Activated naive CD8-positive, alpha-beta T cell (primary cell): Measurements from ENCODE around the gene FMN2.
A peak's percentile ranks its signal among the peaks of the same experiment; 100 is the strongest.

Experiments used
- H3K27ac Mint-ChIP-seq: one replicate; pipeline ENCODE4 v1.8.0; 2021; ENCODE audit warnings: mixed read lengths
- H3K27me3 Mint-ChIP-seq: one replicate; pipeline ENCODE4 v1.8.0; 2021; ENCODE audit warnings: mixed read lengths
- H3K36me3 Mint-ChIP-seq: one replicate; pipeline ENCODE4 v1.8.0; 2021; ENCODE audit warnings: mixed read lengths
- H3K4me1 Mint-ChIP-seq: one replicate; pipeline ENCODE4 v1.8.0; 2021; ENCODE audit warnings: low read depth, mixed read lengths
- H3K4me3 Mint-ChIP-seq: one replicate; pipeline ENCODE4 v1.8.0; 2021; ENCODE audit warnings: mild to moderate bottlenecking, mixed read lengths
- H3K9me3 Mint-ChIP-seq: one replicate; pipeline ENCODE4 v1.8.0; 2021; ENCODE audit warnings: low read depth, mixed read lengths

FMN2 gene

GRCh38 chr1:240466509-240466908 lies 374.8 kb downstream of the FMN2 start:
- H3K4me1 Mint-ChIP-seq = peaks cover 5% of the 10 kb centered on the region

GRCh38 chr1:240467895-240468294 lies 376.2 kb downstream of the FMN2 start:
- Mint-ChIP-seq H3K27ac (no peak overlapping the region), H3K4me3 (no peak overlapping the region), H3K4me1 (peaks cover 5% of the 10 kb centered on the region), H3K9me3 (no peaks in the 10 kb centered on the region), H3K27me3 (no peaks in the 10 kb centered on the region), H3K36me3 (no peaks in the 10 kb centered on the region)

More at GRCh38 chr1:240466509-240466908, 374.8 kb downstream of the FMN2 start:
- Mint-ChIP-seq H3K27ac (no peak overlapping the region), H3K27me3 (no peaks in the 10 kb centered on the region), H3K4me3 (no peak overlapping the region), H3K9me3 (no peaks in the 10 kb centered on the region), H3K36me3 (no peaks in the 10 kb centered on the region)

- no peaks in the 10 kb centered on the region for H3K36me3 Mint-ChIP-seq
- H3K4me1 Mint-ChIP-seq = peaks cover 5% of the 10 kb centered on the region
- no peak overlapping the region for H3K27ac Mint-ChIP-seq
- no peaks in the 10 kb centered on the region for H3K27me3 Mint-ChIP-seq
- no peak overlapping the region for H3K4me3 Mint-ChIP-seq
- no peaks in the 10 kb centered on the region for H3K9me3 Mint-ChIP-seq
Observed at GRCh38 chr1:240468656-240469055, 377.0 kb downstream of the FMN2 start.

GRCh38 chr1:240474133-240474614 lies 382.5 kb downstream of the FMN2 start:
- H3K27me3 Mint-ChIP-seq = peaks cover 2% of the 10 kb centered on the region
- no peaks in the 10 kb centered on the region for H3K36me3 Mint-ChIP-seq
- H3K4me3 Mint-ChIP-seq = no peak overlapping the region
- H3K4me1 Mint-ChIP-seq = no peaks in the 10 kb centered on the region
- H3K9me3 Mint-ChIP-seq = no peaks in the 10 kb centered on the region
- H3K27ac Mint-ChIP-seq = no peak overlapping the region

GRCh38 chr1:240475832-240476231 lies 384.1 kb downstream of the FMN2 start:
- Mint-ChIP-seq H3K27ac (no peak overlapping the region), H3K36me3 (no peaks in the 10 kb centered on the region), H3K9me3 (no peaks in the 10 kb centered on the region), H3K4me1 (no peaks in the 10 kb centered on the region), H3K27me3 (peaks cover 2% of the 10 kb centered on the region), H3K4me3 (no peak overlapping the region)

GRCh38 chr1:240478536-240478935 lies 386.9 kb downstream of the FMN2 start:
- Mint-ChIP-seq H3K4me1 (no peaks in the 10 kb centered on the region), H3K36me3 (no peaks in the 10 kb centered on the region), H3K4me3 (no peak overlapping the region), H3K9me3 (no peaks in the 10 kb centered on the region), H3K27ac (no peak overlapping the region), H3K27me3 (peaks cover 2% of the 10 kb centered on the region)

- H3K9me3 Mint-ChIP-seq = no peaks in the 10 kb centered on the region
- H3K27me3 Mint-ChIP-seq = peaks cover 3% of the 10 kb centered on the region
- H3K27ac Mint-ChIP-seq = no peak overlapping the region
- no peak overlapping the region for H3K4me3 Mint-ChIP-seq
- no peaks in the 10 kb centered on the region for H3K4me1 Mint-ChIP-seq
- no peaks in the 10 kb centered on the region for H3K36me3 Mint-ChIP-seq
Observed at GRCh38 chr1:240484804-240485443, 393.2 kb downstream of the FMN2 start.

- no peak overlapping the region for H3K27ac Mint-ChIP-seq
- H3K27me3 Mint-ChIP-seq = peaks cover 4% of the 10 kb centered on the region
- H3K4me1 Mint-ChIP-seq = no peaks in the 10 kb centered on the region
- no peaks in the 10 kb centered on the region for H3K9me3 Mint-ChIP-seq
- no peak overlapping the region for H3K4me3 Mint-ChIP-seq
- no peaks in the 10 kb centered on the region for H3K36me3 Mint-ChIP-seq
Observed at GRCh38 chr1:240486611-240487010, 394.9 kb downstream of the FMN2 start.

GRCh38 chr1:240487493-240487892 lies 395.8 kb downstream of the FMN2 start:
- Mint-ChIP-seq H3K27me3 (peaks cover 7% of the 10 kb centered on the region), H3K27ac (no peak overlapping the region), H3K36me3 (no peaks in the 10 kb centered on the region), H3K4me1 (no peaks in the 10 kb centered on the region), H3K9me3 (no peaks in the 10 kb centered on the region), H3K4me3 (no peak overlapping the region)

GRCh38 chr1:240491156-240491555 lies 399.5 kb downstream of the FMN2 start:
- peaks cover 7% of the 10 kb centered on the region for H3K27me3 Mint-ChIP-seq
- H3K27ac Mint-ChIP-seq = no peak overlapping the region
- H3K9me3 Mint-ChIP-seq = no peaks in the 10 kb centered on the region
- H3K4me1 Mint-ChIP-seq = no peaks in the 10 kb centered on the region
- no peak overlapping the region for H3K4me3 Mint-ChIP-seq
- H3K36me3 Mint-ChIP-seq = no peaks in the 10 kb centered on the region

GRCh38 chr1:240491796-240492195 lies 400.1 kb downstream of the FMN2 start:
- H3K27ac Mint-ChIP-seq = no peak overlapping the region
- H3K36me3 Mint-ChIP-seq = no peaks in the 10 kb centered on the region
- no peak overlapping the region for H3K4me3 Mint-ChIP-seq
- no peaks in the 10 kb centered on the region for H3K9me3 Mint-ChIP-seq
- no peaks in the 10 kb centered on the region for H3K4me1 Mint-ChIP-seq
- peaks cover 7% of the 10 kb centered on the region for H3K27me3 Mint-ChIP-seq

- Mint-ChIP-seq H3K27me3 (peaks cover 7% of the 10 kb centered on the region), H3K36me3 (no peaks in the 10 kb centered on the region), H3K4me1 (no peaks in the 10 kb centered on the region), H3K27ac (no peak overlapping the region), H3K4me3 (peak overlapping the region; percentile 54), H3K9me3 (no peaks in the 10 kb centered on the region)
Observed at GRCh38 chr1:240492832-240493440, 401.3 kb downstream of the FMN2 start.

GRCh38 chr1:240495601-240496000 lies 403.9 kb downstream of the FMN2 start:
- peaks cover 4% of the 10 kb centered on the region for H3K27me3 Mint-ChIP-seq

GRCh38 chr1:240496356-240496755 lies 404.7 kb downstream of the FMN2 start:
- H3K36me3 Mint-ChIP-seq = no peaks in the 10 kb centered on the region
- H3K4me1 Mint-ChIP-seq = no peaks in the 10 kb centered on the region
- peaks cover 4% of the 10 kb centered on the region for H3K27me3 Mint-ChIP-seq
- no peak overlapping the region for H3K27ac Mint-ChIP-seq
- H3K9me3 Mint-ChIP-seq = no peaks in the 10 kb centered on the region
- H3K4me3 Mint-ChIP-seq = no peak overlapping the region

More at GRCh38 chr1:240495601-240496000, 403.9 kb downstream of the FMN2 start:
- no peaks in the 10 kb centered on the region for H3K36me3 Mint-ChIP-seq
- no peaks in the 10 kb centered on the region for H3K9me3 Mint-ChIP-seq
- H3K4me1 Mint-ChIP-seq = no peaks in the 10 kb centered on the region
- H3K4me3 Mint-ChIP-seq = no peak overlapping the region
- H3K27ac Mint-ChIP-seq = no peak overlapping the region

- Mint-ChIP-seq H3K36me3 (no peaks in the 10 kb centered on the region), H3K27ac (no peak overlapping the region), H3K9me3 (no peaks in the 10 kb centered on the region), H3K4me3 (no peak overlapping the region), H3K4me1 (no peaks in the 10 kb centered on the region), H3K27me3 (no peaks in the 10 kb centered on the region)
Observed at GRCh38 chr1:240496941-240497340, 405.3 kb downstream of the FMN2 start.

- Mint-ChIP-seq H3K9me3 (no peaks in the 10 kb centered on the region), H3K27me3 (no peaks in the 10 kb centered on the region), H3K4me3 (no peak overlapping the region), H3K36me3 (no peaks in the 10 kb centered on the region), H3K4me1 (no peaks in the 10 kb centered on the region), H3K27ac (no peak overlapping the region)
Observed at GRCh38 chr1:240497908-240498307, 406.2 kb downstream of the FMN2 start.
